ENCODE data around the gene DND1.
"Not testable (repeated sequence)": the region's sequence is repeated elsewhere in the genome, so short reads cannot be mapped to it uniquely, and the experiment has no call there.

Gene DND1

DNA sequence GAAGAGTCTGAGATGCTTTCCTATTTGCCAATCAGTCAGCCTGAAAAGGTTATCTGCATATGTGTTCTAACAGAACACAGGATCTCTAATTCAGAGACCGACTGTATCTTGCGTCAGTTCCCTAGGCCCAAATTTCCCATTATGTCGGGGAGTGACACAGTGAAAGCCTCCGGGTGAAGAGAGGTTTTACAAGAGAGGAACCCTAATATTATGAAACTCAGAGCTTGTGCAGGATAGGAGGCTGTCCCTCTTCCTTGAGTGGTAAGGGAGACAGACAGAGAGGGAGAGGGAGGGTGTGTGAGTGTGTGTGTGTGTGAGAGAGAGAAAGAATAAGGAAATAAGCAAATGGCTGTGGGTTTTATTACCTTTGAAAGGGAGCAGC is 42.3 kb downstream of the DND1 start:
- DNase-seq (ENCODE audit: low spot score): no peak

DNA sequence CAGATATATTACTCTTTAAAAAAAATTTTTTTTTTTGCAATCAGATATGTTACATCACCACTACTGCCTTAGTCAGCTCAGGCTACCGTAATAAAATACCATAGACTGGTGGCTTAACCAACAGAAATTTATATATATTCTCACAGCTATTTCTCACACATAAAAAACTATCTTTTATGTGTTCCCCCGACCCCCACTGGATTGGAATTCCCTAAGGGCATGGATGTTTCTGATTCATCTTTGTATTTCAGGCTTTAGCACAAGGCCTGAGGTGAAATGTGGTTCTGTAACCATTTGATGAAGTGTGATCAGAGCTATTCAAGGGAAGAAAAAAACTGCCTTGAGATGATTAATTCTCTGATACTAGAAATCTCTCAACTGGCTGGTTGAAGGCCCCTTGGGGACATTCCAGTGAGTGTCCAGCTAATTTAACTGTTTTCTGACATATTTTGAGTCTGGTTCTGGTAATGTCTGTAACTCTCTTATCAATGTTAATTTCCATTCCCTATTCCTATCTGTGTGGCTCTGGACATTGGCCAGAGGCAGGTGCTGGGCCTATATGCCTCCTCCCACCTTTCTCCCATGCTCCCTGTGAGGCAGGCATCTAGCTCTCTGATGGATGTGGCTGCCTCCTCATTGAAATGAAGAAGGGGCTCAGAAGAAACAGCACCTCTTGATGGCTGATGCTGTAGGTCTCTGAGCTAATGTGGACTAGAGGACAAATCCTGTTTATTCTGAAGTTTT is 42.9 kb downstream of the DND1 start:
- DNase-seq (ENCODE audit: low spot score): no peak

DNA sequence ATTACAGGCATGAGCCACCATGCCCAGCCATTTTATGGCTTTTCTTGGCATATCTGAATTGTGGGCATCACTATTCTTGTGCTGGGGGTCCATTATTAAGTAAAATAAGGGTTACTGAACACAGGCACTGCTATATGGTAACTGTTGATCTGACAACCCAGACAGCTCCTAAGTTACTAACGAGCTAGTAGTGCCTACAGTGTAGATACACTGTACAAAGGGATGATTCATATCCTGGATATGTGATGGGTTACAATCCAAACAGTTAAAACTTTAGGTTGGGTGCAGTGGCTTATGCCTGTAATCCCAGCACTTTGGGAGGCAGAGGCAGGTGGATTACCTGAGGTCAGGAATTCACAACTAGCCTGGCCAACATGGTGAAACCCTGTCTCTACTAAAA is 44.7 kb downstream of the DND1 start:
- no peak for DNase-seq (ENCODE audit: low spot score)

DNA sequence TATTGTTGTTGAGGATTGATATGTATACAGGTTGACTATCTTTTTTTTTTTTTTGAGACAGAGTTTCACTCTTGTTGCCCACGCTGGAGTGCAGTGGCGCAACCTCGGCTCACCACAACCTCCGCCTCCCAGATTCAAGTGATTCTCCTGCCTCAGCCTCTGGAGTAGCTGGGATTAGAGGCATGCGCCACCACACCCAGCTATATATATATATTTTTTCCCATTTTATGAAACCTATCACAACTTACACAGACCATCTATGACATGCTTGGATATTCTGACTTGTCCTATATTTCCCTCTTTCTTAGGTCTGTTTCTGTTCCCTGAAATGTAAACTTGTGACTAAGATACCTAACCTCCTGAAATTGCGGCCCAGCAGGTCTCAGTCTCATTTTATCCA is 45.4 kb downstream of the DND1 start:
- no peak for DNase-seq (ENCODE audit: low spot score)

DNA sequence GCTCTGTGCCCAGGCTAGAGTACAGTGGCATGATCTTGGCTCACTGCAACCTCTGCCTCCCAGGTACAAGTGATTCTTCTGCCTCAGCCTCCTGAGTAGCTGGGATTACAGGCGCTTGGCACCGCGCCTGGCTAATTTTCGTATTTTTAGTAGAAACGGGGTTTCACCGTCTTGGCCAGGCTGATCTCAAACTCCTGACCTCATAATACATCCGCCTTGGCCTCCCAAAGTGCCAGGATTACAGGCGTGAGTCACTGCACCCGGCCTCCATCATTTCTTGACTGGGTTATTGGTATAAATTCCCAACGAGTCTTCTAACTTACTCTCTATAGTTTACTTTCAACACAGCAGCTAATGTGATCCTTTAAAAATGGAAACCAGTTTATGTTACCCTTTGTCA is 48.5 kb downstream of the DND1 start:
- DNase-seq (ENCODE audit: low spot score): not testable (repeated sequence)

DNA sequence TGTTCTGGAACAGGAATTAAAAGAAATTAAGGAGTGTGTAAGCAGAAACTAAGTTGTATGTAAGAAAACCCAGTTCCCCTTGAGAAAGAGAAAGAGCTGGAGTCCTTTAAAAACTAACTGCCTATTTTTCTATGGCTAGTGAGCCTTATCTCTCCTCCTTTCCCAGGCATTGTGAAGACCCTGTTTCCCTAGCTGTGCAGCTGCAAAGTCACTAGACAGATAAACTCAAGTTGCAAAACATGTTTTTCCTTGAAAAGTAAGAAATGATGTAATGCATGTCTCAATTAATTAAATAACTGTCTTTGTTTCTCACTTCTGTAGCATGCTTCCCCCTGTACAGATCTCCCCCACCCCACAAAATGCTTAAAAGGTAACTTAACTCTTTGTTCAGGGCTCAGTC is 50.3 kb downstream of the DND1 start:
- DNase-seq (ENCODE audit: low spot score): not testable (repeated sequence)

DNA sequence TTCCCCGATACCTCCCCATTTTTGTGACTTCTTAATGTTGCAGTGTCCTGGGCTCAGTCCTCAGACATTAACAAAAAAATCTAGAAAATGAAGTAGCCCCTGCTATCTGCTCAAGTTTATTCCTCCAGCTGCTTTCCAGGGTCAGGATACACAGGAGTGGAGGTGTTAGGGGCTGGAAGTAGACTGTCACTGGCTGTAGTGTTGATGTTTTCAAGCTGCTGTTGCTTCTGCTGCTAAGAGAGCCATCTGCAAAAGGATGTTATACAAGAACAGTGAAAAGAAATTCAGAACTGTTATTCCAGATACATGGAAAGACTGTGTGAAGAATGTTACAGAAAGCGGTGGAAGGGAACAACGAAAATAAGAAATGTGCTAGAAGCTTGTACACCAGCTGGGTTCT is 51.1 kb downstream of the DND1 start:
- DNase-seq (ENCODE audit: low spot score): no peak
